Body of pancreas (tissue), 4 donors: Measurements from ENCODE around the gene ZNF792.
A peak's percentile ranks its signal among the peaks of the same experiment; 100 is the strongest.

Source experiments
- CTCF ChIP-seq, 7 experiments: fragments of 450-650 bp in 4 of 7; fragments of 200-600 bp in 3 of 7; sonication (generic) in 3 of 7; IDR thresholded peaks; one replicate each; pipeline ENCODE4 v1.5.1; 2016 to 2019; ENCODE audit warnings: antibody characterized with exemption in 7 of 7
- POLR2A ChIP-seq, 3 donors: fragments of 450-650 bp; IDR thresholded peaks; one replicate each; pipeline ENCODE4 v1.6.1; 2016; ENCODE audit warnings: antibody characterized with exemption in 3 of 3, mild to moderate bottlenecking in 2 of 3

- TF ChIP-seq POLR2A (IDR thresholded peaks at IDR 0.05) (no peak), CTCF (IDR thresholded peaks at IDR 0.05) (peak; percentile 83 to 99 (median 95))
Observed at GRCh38 chr19:35013041-35013819, 49.2 kb upstream of the ZNF792 start.
